K562 (cell line): ENCODE measurements around the gene FZD4. TPM values are rescaled to one million over a fixed set of nuclear protein-coding genes. Genes with fewer than 3 reads are reported as not detected.
A peak's percentile ranks its signal among the peaks of the same experiment; 100 is the strongest.

Source experiments
- ATAC-seq: fragments of 200-7000 bp; cut with Tn5 transposase; 3 replicates; pipeline ENCODE4 v1.9.1; 2020; ENCODE audit warnings: moderate library complexity
- BruUV-seq: library from RNA; stranded (reverse); fragments of 400-500 nt; replicated peaks from 2 replicates; lab custom pipeline; 2021; lab: Mats Ljungman, UMichigan
- CTCF ChIA-PET: fragments of 300-600 bp; formaldehyde crosslinking; extraction: SDS; loops from one replicate; lab custom pipeline; 2021; ENCODE audit warnings: low intra/inter-chr PET ratio; lab: Yijun Ruan, JAX
- POLR2A ChIA-PET: fragments of 300-600, 350-650 bp; sonication (Branson Sonifier 250); formaldehyde crosslinking; extraction: SDS; loops from one replicate; lab custom pipeline; 2021; ENCODE audit warnings: antibody characterized with exemption, inconsistent platforms; lab: Yijun Ruan, JAX
- DNase-seq, 4 experiments: peaks; one replicate each; pipeline versions ENCODE4 v3.0.0 to v3.0.0-alpha.2; 2011 to 2018; ENCODE audit warnings: low spot score in 3 of 4, mixed read lengths in 3 of 4; ENCODE audit errors: extremely low read depth in 1 of 4
- FAIRE-seq: peaks from 2 replicates; lab custom pipeline; 2011; peaks lifted over from hg19 to GRCh38; lab: Jason Lieb, UNC
- H2AFZ ChIP-seq: 2 replicates; pipeline ENCODE4 v1.6.0; 2011; ENCODE audit warnings: low read depth, low read length, control low read depth, inconsistent platforms
- H3K27ac ChIP-seq: fragments of 200-600 bp; 3 replicates; pipeline ENCODE4 v1.8.0; 2011; ENCODE audit warnings: low read depth, mild to moderate bottlenecking, control low read depth, inconsistent platforms, low read length, moderate library complexity, mixed read lengths; ENCODE audit errors: extremely low read depth
- H3K27me3 ChIP-seq, 2 experiments: fragments of 300-600 bp in 1 of 2; 2 replicates in 1 of 2; 3 replicates in 1 of 2; pipeline versions ENCODE4 v1.6.0 to v1.8.0; 2011; ENCODE audit warnings: inconsistent platforms in 2 of 2, low read length in 2 of 2, mild to moderate bottlenecking in 1 of 2, mixed read lengths in 1 of 2, moderate library complexity in 1 of 2; ENCODE audit not compliant: control insufficient read depth in 2 of 2, insufficient read depth in 2 of 2
- H3K36me3 ChIP-seq: fragments of 300-600 bp; 3 replicates; pipeline ENCODE4 v1.8.0; 2011; ENCODE audit warnings: mild to moderate bottlenecking, low read length, inconsistent platforms; ENCODE audit not compliant: control insufficient read depth, insufficient read depth
- H3K4me1 ChIP-seq, 2 experiments: fragments of 200-600 bp in 1 of 2; replicated peaks in 1 of 2; 2 replicates in 1 of 2; 3 replicates in 1 of 2; pipeline versions ENCODE4 v1.5.1 to v1.8.0; 2011; ENCODE audit warnings: inconsistent platforms in 2 of 2, low read length in 2 of 2, mild to moderate bottlenecking in 1 of 2, mixed read lengths in 1 of 2, moderate library complexity in 1 of 2; ENCODE audit not compliant: control insufficient read depth in 2 of 2, insufficient read depth in 2 of 2
- H3K4me2 ChIP-seq: 2 replicates; pipeline ENCODE4 v1.6.1; 2011; ENCODE audit warnings: low read length, control low read depth, inconsistent platforms, mixed read lengths; ENCODE audit not compliant: insufficient read depth
- H3K4me3 ChIP-seq: fragments of 200-600 bp; sonication (generic), shearing (Covaris generic); 2 replicates; pipeline ENCODE4 v1.5.1; 2016; ENCODE audit warnings: control low read depth, inconsistent platforms
- H3K79me2 ChIP-seq: fragments of 200-600 bp; 3 replicates; pipeline ENCODE4 v1.8.0; 2011; ENCODE audit warnings: low read length, inconsistent platforms; ENCODE audit not compliant: control insufficient read depth, insufficient read depth
- H3K9ac ChIP-seq, 2 experiments: 2 replicates each; pipeline versions ENCODE4 v1.6.0 to v1.6.1; 2011; ENCODE audit warnings: low read depth in 2 of 2, low read length in 2 of 2, control low read depth in 1 of 2, inconsistent platforms in 1 of 2, mild to moderate bottlenecking in 1 of 2, mixed read lengths in 1 of 2; ENCODE audit not compliant: insufficient read depth in 1 of 2
- H3K9me1 ChIP-seq: one replicate; pipeline ENCODE4 v1.6.0; 2011; ENCODE audit warnings: inconsistent platforms, mild to moderate bottlenecking, low read length, moderate library complexity; ENCODE audit not compliant: control insufficient read depth, insufficient read depth
- H3K9me3 ChIP-seq: replicated peaks from 2 replicates; pipeline ENCODE4 v1.5.1; 2011; ENCODE audit warnings: low read depth, low read length, inconsistent platforms; ENCODE audit not compliant: control insufficient read depth, insufficient read depth
- H4K20me1 ChIP-seq: replicated peaks from 2 replicates; pipeline ENCODE4 v1.6.1; 2011; ENCODE audit warnings: low read length, inconsistent platforms, mixed read lengths; ENCODE audit not compliant: control insufficient read depth, insufficient read depth
- ATF4 ChIP-seq: fragments of 450-650 bp; formaldehyde crosslinking; IDR thresholded peaks from 2 replicates; pipeline ENCODE4 v1.4.0; 2022; ENCODE audit warnings: mild to moderate bottlenecking, moderate library complexity
- CSDE1 ChIP-seq, 2 experiments: fragments of 450-650 bp; IDR thresholded peaks; 2 replicates each; pipeline ENCODE4 v1.6.1; 2016; ENCODE audit warnings: mild to moderate bottlenecking in 1 of 2
- DMBX1 ChIP-seq: fragments of 250-450 bp; sonication (Bioruptor Pico); IDR thresholded peaks from 2 replicates; pipeline ENCODE4 v1.8.0; 2022; ENCODE audit warnings: inconsistent platforms, mild to moderate bottlenecking, moderate library complexity, borderline replicate concordance
- EHMT2 ChIP-seq: fragments of 450-650 bp; IDR thresholded peaks from 2 replicates; pipeline ENCODE4 v1.6.1; 2018; ENCODE audit warnings: antibody characterized with exemption
- ZBTB12 ChIP-seq: fragments of 250-450 bp; sonication (Bioruptor Pico); IDR thresholded peaks from 2 replicates; pipeline ENCODE4 v1.4.0; 2020
- ZNF398 ChIP-seq: fragments of 250-450 bp; sonication (Bioruptor Pico); IDR thresholded peaks from 2 replicates; pipeline ENCODE4 v1.8.0; 2021; ENCODE audit warnings: moderate library complexity, mild to moderate bottlenecking, inconsistent platforms
- WGBS: fragments of 100-300 bp; shearing (Covaris generic); methylation state at CpG from one replicate; pipeline ENCODE4 v1.1.6; 2016; ENCODE audit warnings: low coverage, mixed read lengths; ENCODE audit not compliant: insufficient coverage; ENCODE audit errors: missing lambda C conversion rate; 5-methylcytosine and 5-hydroxymethylcytosine counted together
- in situ Hi-C: fragments of 300-500 bp; cut with MboI; formaldehyde crosslinking; loops from 4 replicates; pipeline ENCODE4 v1.15.0; 2018; ENCODE audit warnings: inconsistent platforms, mixed read lengths
- intact Hi-C: fragments of 100-400 bp; cut with micrococcal nuclease; formaldehyde crosslinking; loops from 2 replicates; pipeline ENCODE4 v1.14.2; 2022
- polyA plus RNA-seq, 8 experiments: library from polyadenylated mRNA; depleted of rRNA in 4 of 8; stranded (reverse) in 5 of 8; unstranded in 3 of 8; fragments of >200 nt; fragmentation: Nextera tagmentation in 2 of 8; fragmentation: Illumina TruSeq in 1 of 8; extraction: Ambion mirVana in 2 of 8; extraction: Trizol in 1 of 8; gene quantifications; 2 replicates each; pipeline versions ENCODE4 v1.2.1 to v1.2.3, GENCODE V29; 2011 to 2014; ENCODE audit warnings: inconsistent platforms in 1 of 8, missing spikeins in 1 of 8
- total RNA-seq, 7 experiments: library from RNA; depleted of rRNA in 6 of 7; stranded (reverse); fragments of >200 nt in 6 of 7; fragmentation: Illumina TruSeq in 2 of 7; extraction: Trizol in 2 of 7; gene quantifications; 2 replicates each; pipeline versions ENCODE4 v1.2.1 to v1.2.3, GENCODE V29; 2011 to 2021; ENCODE audit warnings: low replicate concordance in 1 of 7

FZD4 gene
- total and polyA plus RNA-seq, 9 of the 15 experiments (the other 6 are each of a cell fraction or from before 2014, with no cell fraction given), result 1.2 to 7.9 (median 5.8) TPM

GRCh38 chr11:86987679-86988078, 32.5 kb upstream of the FZD4 start:
- Histone ChIP-seq H3K9me1 (no peaks in the 10 kb centered on the region), H4K20me1 (no peaks in the 10 kb centered on the region), H3K4me2 (no peak overlapping the region), H3K27me3 (no peaks in the 10 kb centered on the region), H2AFZ (no peak overlapping the region), H3K4me3 (no peak overlapping the region), H3K9me3 (no peaks in the 10 kb centered on the region), H3K79me2 (no peaks in the 10 kb centered on the region), H3K9ac (no peak overlapping the region), H3K27ac (no peak overlapping the region), H3K4me1 (peaks cover 0 to 7% of the 10 kb centered on the region in 2 experiments; a peak in 3 of 5 replicates), H3K36me3 (no peaks in the 10 kb centered on the region)
- ChIA-PET POLR2A (no interaction called here), CTCF (no interaction called here)
- TF ChIP-seq EHMT2 (no peak), CSDE1 (IDR thresholded peaks at IDR 0.05) (no peak), ATF4 (CRISPR knock-in tag) (no peak), ZBTB12 (CRISPR knock-in tag) (no peak), DMBX1 (CRISPR knock-in tag) (no peak), ZNF398 (CRISPR knock-in tag) (no peak)
- no peak for FAIRE-seq
- no TSS peak for BruUV-seq
- 0 out of 3 replicates have a peak, but pooled peaks have one; percentile 47 for ATAC-seq
- no peak for DNase-seq
- 50% methylated on average over 1 of the region's 1 CpG for WGBS
- in situ Hi-C loops (no loop called here), intact Hi-C loops (no loop called here)
